Activated T-helper 1 cell treated with anti-CD3 and anti-CD28 coated beads, Interleukin-2, amount 50 U/mL, for 16 hours (primary cell): ENCODE measurements around the gene TARBP2.
"Not testable (repeated sequence)": the region's sequence is repeated elsewhere in the genome, so short reads cannot be mapped to it uniquely, and the experiment has no call there.

Experiments
- DNase-seq, 2 donors: peaks; one replicate each; pipeline ENCODE4 v3.0.0-alpha.2; 2020; ENCODE audit warnings: low read depth in 1 of 2, low spot score in 1 of 2

Gene TARBP2

DNA sequence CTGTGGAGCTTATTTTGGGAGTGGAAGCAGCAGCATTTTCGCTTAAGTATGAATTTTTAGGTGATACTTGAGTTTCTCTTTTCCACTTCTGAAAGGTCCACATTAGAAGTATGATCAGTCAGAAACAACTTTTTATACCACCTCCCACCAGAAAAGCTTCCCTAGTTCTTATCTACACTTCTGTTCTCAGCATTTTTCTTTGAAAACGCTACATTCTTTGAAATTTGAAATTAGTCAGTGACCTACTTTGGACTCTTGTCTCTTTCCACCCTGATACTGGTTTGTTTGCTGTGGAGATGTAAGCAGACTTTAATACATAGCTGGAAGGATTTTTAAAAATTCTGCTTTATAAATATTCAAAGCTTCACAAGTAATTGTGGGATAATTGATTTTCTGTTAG lies 27.0 kb upstream of the TARBP2 start:
- DNase-seq = no peak

DNA sequence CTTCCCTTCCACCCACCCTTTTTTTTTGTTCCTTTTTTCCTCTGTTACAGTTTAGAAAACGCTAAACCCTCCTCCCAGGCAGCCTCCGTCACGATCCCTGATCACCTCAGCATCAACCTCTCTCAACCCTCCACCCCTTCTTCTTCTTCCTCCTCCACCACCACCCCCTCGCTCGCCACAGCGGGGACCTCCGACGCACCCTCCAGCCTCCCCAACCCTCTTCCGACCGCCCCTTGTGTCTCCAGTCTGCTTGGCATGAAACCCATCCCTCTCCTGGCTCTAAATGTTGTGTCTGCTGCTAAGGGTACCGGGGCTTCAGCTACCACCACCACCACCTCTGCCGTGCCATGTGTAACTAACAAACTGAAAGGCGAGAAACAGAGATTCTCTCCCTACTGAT lies 26.3 kb upstream of the TARBP2 start:
- no peak for DNase-seq

DNA sequence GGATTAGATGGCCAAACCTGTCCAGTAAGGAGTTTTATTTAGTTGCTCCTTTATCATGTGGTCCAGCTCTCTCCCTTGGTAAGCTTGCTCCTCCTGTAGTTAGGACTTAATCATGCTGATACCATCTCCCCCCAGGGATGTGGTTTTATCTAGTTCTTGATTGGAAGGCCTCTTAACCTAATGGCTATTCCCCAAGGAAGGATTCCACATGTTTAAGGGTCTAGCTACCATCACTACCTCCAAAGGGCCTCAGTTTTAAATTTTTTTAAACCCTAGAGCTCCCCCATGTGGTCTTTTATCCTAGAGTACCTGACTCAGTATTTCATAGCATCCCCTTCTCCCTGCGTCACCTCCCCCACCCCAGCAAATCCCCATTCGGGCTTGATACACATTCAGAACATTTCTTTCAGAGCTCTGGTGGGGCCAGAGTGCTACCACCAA lies 24.3 kb upstream of the TARBP2 start:
- no peak for DNase-seq

DNA sequence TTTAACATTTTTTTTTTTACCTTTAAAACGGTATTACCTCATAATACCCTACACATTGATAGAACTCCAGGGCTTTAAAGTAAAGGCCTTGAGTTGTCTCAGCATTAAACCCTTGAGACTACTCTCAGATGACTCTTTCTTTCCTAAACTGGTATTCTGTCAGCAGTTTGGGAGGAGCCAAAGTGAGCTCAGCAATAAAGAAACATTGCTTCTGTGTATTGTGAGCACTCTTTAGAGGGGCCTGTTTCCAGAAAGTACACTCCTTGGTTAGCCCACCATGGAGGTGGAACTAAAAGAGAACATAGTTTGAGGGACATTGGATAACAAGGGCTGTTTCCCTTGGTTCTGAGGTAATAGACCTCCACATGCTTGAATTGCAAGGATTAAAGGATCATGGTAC lies 22.2 kb upstream of the TARBP2 start:
- DNase-seq = no peak

DNA sequence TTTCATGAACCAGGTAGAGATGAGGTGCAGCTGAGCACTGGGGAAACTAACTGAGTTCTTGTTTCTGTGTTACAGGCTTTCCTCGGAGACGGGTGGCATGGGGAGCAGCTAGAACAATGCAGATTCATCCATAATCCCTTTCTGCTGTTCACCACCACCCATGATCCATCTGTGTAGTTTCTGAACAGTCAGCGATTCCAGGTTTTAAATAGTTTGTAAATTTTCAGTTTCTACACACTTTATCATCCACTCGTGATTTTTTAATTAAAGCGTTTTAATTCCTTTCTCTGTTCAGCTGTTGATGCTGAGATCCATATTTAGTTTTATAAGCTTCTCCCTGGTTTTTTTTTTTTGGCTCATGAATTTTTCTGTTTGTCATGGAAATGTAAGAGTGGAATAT lies 21.8 kb upstream of the TARBP2 start:
- no peak for DNase-seq

DNA sequence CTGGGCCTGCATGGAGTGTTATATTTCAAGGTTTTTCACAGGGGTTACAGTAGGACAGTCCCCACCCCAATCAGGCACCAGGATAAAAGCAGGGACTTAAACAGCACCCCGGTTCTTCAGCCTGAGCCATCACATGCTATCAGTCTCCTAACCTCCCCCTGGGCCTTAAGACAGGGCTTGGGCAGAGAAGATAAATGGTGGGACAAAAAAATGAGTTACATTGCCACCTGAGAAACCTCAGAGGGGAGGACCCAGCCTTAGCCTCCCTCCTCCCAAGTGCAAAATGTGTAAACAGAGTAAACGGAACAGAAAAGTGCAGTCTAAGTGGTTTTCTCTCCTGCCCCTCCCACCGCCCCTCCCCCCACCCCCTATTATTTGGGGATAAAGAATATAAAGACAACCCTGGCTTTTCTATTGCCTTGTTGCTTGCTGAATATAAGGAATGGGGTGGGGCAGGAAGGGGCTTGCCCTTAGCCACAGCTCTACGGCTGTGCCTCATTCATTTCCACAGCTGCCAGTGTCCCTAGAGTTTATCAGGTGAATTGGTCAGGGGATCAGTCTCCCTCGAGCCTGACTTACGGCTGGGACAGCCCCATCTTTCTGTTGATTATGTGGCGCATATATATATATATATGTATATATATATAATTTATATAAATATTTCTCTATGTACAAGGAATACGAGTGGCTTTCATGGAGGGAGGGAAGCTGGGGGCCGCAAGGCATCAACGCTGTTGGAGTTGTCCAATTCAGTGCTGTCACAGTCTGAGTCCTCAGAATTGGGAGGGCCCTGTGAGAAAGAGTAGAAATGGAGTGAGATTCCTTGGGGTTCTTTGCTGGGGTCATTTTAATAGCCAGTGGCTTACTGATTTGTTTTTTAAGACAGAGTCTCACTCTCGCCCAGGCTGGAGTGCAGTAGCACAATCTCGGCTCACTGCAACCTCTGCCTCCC lies 20.3 kb upstream of the TARBP2 start:
- DNase-seq = no peak

DNA sequence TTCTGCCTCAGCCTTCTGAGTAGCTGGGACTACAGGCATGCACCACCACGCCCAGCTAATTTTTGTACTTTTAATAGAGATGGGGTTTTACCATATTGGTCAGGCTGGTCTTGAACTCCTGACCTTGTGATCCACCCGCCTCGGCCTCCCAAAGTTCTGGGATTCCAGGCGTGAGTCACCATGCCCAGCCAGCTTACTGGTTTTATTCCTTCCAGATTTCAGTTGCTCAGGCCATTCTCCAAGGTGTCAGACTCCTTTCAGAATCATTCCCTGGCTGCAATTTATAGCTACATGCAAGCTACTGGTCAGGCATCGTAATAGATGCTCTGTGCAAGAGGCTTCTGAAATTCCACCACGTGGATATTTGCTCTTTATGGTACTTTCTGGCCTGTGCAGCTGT lies 19.6 kb upstream of the TARBP2 start:
- DNase-seq = not testable (repeated sequence)

DNA sequence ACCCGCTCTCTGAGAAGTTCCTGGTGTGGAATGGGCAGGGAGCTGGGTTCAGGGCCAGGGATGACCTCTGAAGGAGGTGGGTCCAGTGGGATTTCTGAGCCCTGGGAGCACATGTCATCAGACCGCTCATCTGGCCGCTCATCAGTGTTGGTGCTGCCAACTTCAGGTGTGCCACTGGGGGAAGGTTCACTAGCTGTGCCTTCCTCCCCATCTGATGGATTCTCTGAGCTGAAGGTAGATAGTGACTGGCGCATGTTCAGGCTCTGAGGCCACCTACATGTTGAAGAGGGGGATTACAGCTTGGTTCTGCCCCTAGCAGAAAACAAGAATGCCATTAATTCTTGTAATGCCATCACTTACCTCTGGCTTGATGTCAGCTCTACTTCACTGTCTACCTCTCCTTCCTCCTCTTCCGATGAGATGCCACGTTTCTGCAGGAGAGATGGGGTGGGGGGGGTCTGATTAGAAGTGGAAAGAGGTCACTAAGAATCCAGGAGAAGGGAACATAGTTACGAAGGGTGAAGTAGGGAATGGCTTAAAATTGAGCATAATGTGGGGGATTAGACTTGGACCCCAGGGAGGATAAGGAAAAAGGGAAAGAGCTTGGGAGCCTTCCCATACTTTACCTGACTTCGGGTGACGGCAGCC lies 19.0 kb upstream of the TARBP2 start:
- no peak for DNase-seq

DNA sequence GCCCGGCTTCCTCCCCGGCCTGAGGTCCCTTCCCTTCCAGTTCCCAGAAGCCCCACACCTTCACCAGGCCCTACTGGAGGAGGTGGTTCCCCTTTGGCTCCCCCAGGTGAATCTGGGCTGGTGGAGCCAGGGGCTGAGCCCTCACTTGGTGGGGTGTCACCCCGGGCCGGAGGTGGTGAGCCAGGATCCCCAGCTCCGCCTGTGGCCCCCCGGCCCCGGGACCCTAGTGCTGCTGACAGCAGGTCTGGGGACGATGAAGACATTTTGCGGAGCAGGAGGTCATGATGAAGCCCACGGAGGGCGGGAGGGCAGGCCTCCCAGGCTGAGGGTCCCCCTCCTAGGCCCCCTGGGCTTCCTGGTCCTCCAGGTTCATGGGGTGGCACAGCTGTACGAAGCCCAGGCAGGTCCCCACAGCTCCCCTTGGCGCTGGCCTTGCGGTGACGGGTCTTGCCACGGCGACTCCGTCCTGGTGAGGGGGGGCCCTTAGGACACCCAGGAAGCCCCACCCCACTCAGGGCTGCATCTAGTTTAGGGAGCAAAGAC lies 18.4 kb upstream of the TARBP2 start:
- DNase-seq = no peak

DNA sequence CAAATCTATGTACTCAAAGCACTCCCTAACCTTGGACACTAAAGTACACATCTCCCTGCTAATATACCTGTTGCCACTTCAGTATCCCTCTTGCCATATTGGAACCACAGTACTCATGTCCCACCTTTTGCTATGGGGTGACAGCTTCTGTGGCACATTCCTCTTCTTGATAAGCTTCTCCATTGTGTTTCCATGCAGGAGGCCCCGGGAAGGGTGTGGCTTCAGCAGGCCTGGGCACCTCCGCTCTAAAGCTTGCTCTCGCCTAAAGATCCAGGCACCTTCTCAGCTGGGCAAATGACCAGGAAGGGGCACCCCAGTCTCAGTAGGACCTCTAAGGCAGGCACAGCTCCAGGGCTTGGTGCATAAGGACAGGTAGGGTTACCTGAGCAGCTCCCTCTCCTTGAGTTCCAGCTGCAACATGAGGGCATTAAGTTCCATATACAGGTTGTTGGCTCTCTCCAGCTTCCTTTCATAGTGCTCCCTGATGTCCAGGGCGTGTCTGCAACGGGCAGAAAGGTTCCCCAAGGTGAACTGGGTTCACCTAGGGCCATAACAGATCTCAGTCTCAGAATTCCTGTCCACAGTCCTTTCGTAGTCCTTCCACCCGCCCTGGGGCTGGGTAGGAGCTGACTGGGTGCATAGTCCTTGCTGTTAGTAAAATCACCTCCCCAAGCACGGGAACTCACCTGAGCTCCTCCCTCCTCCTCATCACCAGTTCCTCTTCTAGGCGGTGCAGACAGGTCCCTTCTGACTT lies 17.7 kb upstream of the TARBP2 start:
- DNase-seq = no peak

DNA sequence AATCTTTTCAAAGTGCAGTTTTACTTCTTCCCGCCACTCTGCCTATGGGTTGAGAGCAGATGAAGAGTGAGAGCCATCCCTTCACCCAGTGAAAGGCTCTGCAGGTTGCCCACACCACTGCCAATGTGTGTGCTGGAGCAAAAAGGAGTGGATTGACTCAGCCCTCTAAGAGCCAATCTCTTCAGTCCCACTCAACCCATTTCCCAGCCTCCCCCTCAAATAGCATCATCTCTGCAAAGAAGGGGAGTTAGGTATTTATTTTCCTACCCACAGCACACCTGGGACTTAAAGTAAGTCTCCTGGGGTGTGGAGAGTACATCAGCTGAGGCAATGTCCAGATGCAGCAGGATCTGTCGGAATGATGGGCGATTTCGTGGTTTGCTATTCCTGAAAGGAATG lies 17.1 kb upstream of the TARBP2 start:
- DNase-seq = no peak

DNA sequence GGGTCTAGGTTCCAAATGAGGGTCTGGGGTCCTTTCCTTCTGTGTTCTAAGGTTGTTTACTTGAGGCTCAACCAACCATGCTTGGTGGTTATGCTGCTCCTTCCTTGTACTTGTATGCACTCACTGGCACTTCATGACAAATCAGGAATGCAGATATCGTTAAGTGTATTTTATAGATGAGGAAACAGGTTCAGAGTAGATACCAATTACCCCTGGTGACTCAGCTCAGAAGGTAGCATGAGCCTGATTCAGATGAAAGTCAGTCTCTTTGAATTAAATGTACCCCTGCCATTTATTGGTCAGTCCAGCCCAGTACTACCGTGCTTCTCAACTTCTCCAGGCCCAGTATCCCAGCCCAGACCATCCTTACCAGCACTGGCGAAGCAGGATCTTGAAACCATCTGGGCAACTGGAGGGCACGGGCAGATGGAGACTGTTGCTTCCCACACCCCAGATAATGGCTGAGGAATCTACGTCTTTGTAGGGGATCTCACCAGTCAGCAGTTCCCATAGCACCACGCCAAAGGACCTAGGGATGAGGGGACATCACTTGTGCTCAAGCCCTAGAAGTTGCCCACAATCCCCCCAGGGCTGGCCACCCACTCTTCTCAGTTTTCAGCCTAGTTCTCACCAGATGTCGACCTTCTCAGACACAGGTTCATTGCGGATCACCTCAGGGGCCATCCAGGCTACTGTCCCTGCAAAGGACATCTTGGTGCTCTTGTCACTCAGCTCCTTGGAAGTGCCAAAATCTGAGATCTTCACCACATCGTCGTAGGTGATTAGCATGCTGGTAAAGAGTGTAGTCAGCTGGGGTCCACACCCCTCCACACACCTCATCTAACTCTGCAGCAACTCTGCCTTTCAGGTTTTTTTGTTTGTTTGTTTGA lies 16.2 kb upstream of the TARBP2 start:
- no peak for DNase-seq

DNA sequence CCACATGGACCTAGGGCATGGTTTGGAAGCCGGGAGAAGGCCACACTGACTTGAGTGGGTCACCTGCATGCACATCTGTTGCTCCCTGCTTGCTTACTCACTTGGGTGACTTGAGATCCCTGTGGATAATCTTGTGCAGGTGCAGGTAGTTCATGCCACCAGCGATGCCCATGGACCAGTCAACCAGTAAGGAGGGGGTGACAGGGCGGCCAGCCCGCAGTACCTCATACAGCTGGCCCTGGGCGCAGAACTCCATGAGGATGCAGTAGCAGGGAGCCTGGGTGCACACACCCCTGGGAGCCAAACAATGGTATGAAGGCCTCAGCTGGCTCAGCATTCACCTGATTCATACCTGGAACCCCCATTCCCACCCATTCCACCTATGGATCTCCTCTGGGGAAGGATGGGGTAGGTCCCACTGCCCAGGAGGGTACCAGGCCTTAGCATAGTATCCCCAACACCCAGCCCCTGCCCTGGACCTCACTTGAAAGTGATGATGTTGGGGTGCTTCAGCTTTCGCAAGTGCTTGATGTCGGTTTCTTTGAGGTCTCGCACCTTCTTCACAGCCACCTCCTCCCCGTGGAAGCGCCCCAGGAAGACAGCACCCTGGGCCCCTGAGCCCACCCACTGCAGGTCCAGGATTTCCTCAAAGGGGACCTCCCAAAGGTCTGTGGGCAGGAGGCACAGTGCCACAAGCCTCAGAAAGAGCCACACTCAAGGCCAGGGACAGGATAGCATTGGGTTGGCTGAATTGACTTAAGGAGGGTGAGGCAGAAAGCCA lies 14.9 kb upstream of the TARBP2 start:
- DNase-seq = no peak

DNA sequence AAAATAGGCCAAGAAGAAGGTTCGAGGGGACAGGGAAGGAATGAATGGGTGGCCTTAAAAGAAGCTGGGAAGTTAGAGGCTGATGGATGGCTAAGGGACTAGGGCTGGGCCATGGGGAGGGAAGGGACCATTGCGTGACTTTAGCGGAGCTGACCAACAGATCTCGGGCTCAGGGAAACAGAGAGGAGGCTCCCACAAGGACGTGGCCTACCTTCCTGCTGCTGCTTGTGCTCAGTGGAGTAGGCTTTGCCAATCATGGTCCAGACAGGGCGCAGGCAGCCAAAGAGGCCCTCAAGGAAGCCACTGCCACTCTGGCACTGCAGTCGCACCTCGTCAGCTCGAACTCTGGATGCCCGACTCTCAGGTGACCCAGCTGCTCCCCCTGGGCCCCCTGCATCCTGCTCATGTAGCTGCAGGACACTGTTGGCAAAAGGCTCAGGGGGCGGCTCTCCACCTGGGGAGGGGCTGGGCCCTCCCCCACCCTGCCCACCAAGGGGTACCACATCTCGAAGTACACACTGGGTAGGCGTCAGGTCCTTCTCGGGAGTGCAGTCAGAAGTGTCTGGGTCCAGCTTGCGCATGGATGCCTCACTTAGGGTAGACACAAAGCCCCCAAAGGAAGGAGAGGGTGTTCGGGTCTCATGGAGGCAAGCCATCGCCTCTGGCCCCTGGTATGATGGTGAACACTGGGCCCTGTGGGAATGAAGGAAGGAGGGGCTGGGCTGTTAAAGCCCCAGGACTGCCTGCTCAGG lies 14.2 kb upstream of the TARBP2 start:
- no peak for DNase-seq

DNA sequence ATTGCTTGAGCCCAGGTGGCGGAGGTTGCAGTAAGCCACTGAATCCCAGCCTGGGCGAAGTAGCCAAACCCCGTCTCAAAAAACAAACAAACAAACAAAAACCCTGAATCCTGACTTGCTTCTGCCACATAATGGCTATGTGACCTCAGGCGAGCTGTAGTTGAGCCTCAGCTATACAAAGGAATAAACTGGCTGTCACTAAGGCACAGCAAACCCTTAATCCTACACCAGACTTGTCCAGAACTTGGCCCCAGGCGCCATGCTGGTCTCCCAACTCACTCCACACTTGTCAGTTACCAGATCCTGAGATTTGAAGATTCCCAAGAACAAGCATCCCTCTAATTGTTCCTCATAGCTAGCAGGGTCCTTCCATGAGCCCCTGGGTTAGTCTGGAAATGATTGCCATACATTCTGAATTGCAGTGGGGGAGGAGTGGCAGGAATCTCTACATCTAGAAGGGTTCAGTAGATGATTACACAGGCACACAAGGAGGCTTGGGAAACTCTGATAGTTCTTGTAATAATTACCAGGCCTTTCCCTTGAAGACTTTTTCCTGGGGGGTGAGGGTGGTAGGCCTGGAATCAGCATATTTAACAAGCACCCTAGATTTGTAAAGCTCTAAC lies 11.7 kb upstream of the TARBP2 start:
- DNase-seq = no peak

DNA sequence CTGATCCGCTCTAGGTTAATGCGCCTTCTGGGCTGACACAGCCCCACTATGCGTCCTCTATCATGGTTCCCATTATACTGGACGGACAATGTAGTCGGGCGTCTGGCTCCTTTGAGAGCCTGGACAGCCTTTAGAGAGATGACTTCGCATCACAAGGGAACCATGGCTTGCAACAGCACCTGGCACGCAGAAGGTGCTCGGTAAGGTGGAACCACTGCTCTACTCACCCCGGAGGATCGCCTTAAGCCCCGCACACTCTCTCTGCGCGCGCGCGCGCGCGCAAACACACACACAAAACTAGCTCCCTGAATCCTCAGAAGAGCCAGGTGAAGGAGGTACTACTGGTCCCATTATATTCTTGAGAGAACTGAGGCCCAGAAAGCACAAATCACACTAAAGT lies 8.9 kb upstream of the TARBP2 start:
- DNase-seq = no peak

DNA sequence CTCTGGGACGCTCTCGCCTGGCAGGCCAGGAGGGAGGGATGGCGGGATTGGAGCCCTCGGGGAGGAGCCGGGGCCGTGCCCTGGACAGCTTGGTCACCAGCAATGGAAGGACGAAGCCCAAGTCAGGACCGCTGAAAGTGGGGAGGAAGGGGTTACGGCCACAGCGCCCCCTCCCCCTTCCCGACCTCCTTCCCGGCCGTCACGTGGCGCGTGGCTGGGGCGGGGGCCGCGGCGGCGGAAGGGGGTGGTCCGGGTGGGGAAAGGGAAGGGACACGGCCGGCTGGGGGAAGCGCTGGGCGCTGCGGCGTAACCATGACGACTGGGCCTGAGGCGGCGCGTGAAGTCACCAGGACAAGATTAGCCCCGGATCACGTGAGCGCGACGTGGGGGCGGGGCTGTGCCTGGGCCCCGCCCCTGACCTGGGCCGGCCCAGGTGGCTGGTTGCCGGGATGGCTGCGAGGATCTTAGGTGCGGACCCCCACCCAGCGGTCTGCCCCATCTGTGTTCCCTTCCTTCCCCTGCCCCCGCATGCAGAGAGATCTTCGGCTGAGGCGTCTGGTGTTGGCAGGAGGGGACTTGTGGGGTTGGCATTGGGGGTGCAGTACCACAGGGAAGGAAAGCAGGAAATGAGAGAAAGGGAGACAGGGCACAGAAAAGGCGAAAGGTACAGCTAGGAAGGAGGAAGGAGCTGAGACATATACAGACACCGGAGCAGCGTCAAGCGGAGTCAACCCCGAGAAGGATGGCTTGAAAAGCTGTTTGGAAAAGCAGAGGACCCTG lies 8.1 kb upstream of the TARBP2 start:
- DNase-seq = peak; percentile 71 to 78
